ENCODE results near the gene ITGA8.
"Not testable (repeated sequence)": the region's sequence is repeated elsewhere in the genome, so short reads cannot be mapped to it uniquely, and the experiment has no call there.

ITGA8 gene

GRCh38 chr10:15486404-15486803 lies 233.3 kb downstream of the ITGA8 start:
- no peak for DNase-seq

DNA sequence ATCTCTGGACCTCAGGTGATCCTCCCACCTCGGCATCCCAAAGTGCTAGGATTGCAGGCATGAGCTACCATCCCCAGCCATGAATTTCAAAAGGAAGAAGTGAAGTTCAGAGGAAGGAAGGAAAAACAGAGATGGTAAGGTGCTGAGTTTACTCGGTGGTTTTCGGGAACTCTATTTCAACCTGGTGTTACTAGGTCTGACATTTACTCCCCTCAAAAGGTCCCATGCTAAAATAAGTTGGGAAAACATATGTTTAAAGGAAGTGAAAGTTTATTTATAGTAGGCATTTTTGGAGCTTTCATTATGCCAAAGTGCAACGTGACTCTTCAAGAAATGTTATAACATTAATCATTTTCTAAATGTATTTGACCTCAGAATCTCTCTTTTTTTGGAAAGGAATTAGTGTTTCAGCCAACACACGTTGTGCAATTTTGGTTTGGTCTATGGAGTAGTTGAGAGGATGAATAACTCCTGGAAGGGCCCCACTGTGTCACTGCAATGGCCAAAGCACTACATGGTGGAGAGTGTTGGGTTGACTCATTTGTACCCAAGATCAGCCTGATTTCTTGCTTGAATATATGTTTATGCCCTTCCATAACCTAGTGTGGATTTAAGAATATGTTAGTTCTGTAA lies 233.9 kb downstream of the ITGA8 start:
- DNase-seq = no peak

GRCh38 chr10:15485027-15485426 lies 234.7 kb downstream of the ITGA8 start:
- no peak for DNase-seq

DNA sequence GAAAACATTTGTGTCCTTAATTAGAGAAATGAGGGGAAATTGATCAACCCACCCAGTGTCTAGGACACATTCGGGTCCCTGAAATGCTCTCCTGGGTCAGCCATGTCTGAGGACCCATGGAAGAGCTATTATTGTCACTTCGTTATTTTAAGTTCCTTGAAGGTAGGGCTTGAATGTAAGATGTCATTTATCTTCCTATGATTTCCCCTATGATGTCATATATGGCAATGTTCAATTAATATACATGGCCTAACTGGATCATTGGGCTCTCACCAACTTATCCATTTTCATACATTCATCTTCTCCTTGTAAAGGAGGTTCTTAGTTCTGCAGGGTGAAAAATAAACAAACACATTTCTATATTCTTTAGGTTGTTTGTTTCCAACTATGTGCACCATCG lies 235.6 kb downstream of the ITGA8 start:
- DNase-seq = no peak

DNA sequence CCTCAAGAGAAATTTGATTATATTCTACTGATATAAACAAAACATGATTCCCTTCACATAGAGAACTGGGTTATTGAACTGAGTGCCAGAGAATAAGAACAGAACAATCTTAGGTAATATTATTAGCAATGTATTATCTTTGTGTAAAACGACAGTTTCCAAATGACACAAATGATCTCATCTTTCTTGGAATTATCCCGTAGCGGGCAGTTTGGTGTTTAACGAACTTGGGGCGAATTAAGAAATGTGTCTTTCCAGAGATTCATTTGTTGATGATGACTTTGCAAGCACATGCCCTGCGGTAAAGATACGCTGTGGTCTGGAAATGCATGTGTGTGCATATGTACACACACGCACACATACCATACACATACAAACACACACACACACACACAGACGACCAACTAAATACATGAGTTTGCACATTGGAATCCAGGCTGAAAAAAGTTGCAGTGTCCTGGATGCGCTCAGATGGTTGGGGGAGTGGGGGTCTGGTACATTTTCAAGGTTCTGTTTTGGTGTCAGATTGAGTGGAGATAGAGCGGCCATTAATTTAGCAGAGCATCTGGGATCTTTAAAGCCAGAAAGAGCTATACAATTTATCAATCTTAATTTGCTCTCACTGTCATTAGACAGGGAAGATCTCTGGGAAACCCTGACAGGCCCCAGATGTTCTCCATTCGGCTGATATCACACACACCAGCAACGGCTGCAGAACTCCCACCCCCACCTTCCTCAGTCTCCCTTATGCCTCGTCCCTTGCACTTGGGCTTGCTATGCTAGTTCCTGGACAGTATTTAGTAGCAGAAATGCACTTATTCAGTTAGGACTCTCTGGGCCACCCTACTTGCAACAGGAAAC lies 236.3 kb downstream of the ITGA8 start:
- no peak for DNase-seq

- no peak for DNase-seq
Observed at GRCh38 chr10:15482156-15482555, 237.6 kb downstream of the ITGA8 start.

GRCh38 chr10:15478950-15479349 lies 240.8 kb downstream of the ITGA8 start:
- no peak for DNase-seq

GRCh38 chr10:15478429-15478828 lies 241.3 kb downstream of the ITGA8 start:
- DNase-seq = no peak

- no peak for DNase-seq
Observed at GRCh38 chr10:15476337-15476736, 243.4 kb downstream of the ITGA8 start.

GRCh38 chr10:15475439-15475838 lies 244.3 kb downstream of the ITGA8 start:
- not testable (repeated sequence) for DNase-seq

- no peak for DNase-seq
Observed at GRCh38 chr10:15474671-15475070, 245.1 kb downstream of the ITGA8 start.

- DNase-seq = no peak
Observed at GRCh38 chr10:15473396-15473767, 246.3 kb downstream of the ITGA8 start.

DNA sequence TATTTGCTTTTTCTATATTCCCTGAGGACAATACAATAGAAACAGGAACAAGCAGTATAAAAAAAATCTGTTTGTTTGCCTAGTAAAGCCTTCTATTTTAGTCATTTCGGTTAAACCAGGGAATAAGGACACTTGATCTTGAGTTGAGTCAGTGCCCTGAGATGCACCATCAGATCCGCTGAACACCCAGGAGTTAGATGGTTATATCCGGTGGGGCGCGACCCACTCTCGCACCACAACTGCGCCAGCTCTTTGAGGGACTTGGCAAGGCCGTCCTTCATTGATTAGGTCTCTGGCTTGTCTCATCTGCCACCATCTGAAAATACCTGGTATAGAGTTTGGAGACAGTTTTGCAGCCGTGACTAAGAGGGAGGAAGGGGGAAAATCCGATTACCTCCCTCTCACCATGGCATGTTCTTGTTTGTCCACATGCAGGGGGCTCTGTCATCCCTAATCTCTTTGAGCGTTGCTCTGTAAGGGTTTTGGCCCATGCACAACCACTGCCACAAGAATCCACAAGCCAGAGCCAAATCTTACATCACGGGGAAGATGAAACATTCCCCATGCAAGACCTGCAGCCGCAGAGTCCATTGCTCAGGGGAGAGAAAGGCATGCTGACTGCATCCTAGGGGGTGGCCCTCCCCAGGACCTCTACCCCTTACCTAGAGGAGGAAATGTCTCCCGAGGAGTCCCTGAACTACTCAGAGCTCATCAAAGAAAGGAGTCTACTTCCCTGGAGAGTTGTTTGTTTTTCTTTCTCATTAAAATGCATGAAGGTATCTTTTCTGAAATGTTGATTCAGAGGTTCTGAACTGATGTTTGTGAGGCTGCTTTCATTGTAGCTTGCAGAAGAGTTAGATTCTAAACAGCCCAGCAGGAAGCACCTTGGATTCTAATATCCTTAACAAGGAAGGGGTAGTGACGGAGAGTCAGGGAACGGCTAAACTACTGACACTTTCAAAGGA lies 247.0 kb downstream of the ITGA8 start:
- no peak for DNase-seq

DNA sequence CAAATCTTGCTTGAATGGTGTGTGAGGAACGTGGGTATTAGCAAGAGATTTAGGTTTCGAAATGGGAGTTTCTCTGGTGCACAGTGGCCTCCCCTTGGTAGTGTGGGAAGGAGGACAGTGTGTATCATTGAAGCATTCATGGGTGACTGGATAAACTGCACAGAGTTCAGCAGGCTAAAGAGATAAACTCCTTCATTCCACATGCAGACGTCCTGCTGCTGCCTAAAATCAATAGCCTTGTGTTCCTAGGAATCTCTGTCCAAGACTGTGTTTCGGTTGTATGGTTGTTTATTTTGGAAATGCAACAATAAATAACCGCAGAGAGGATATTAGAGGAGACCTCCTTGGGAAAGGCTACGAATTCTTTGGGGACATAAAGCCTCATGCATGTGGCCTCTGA lies 247.7 kb downstream of the ITGA8 start:
- DNase-seq = no peak

DNA sequence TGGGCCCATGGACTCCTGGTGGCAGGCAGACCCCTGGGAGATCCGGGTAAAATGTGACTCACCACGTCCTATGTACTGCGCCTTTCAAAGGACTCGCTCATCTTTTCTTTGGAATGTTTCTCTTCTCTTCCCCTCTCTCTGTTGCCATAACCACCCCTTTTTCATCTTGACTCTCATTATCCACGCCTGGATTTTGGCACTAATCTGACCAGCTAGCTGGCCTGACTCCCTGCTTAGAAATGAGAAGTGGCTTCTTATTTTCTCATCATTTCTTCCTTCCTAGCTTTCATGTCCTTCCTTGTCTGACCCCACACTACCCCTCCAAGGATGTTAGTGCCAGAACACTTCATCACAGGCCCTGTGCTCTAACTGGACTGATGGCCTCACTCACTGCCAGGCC lies 250.6 kb downstream of the ITGA8 start:
- no peak for DNase-seq

DNA sequence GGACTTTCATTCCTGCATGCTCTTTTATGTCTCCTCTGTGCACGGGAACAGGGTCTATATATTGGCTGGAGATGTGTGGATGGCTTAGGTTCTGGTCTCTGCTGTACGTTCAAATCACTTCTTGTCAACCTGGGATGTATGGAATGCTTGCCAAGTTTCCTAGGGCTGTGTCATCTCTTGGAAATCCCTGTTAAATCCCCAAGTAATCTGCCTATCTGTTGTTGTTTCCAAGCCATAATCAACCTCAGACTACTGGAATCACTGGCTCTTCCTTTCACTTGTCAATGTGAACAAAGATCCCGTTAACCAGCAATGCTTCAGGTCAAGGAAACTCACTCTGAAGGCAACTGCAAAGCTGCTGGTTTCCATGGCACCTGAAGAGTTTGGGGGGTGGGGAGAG lies 255.3 kb downstream of the ITGA8 start:
- no peak for DNase-seq

All from NCI-H1048 (cell line).